ENCODE measurements around the gene SEC11A.
"Not testable (repeated sequence)": the region's sequence is repeated elsewhere in the genome, so short reads cannot be mapped to it uniquely, and the experiment has no call there.

Gene SEC11A

DNA sequence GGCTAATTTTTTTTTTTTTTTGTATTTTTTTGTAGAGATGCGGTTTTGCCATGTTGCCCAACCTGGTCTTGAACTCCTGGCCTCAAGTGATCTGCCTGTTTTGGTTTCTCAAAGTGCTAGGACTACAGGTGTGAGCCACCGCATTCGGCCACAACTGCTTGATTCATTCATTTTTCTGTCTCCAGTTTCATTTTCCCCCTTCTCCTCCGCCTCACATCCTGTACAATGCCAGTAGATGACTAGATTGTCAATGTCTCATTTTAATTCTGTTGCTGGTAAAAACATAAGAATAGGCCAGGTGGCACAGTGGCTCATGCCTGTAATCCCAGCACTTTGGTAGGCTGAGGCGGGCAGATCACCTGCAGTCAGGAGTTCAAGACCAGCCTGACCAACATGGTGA is 20.4 kb upstream of the SEC11A start:
- Histone ChIP-seq H3K4me3 (ENCODE audit: low read length in 2 of 2) (no peak overlapping the region), H3K27me3 (ENCODE audit: control insufficient read depth in 1 of 2, insufficient read depth in 2 of 2, low read length in 2 of 2) (no peaks in the 10 kb centered on the region), H3K9me3 (ENCODE audit: control insufficient read depth in 2 of 2, low read length in 2 of 2) (no peaks in the 10 kb centered on the region), H3K36me3 (ENCODE audit: control insufficient read depth in 2 of 2, insufficient read depth in 2 of 2, low read length in 2 of 2) (no peaks in the 10 kb centered on the region), H3K4me1 (ENCODE audit: control insufficient read depth, insufficient read depth, low read length) (peaks cover 3% of the 10 kb centered on the region), H3K9ac (ENCODE audit: low read length in 2 of 2) (no peak overlapping the region), H3K27ac (ENCODE audit: low read length) (no peak overlapping the region)

DNA sequence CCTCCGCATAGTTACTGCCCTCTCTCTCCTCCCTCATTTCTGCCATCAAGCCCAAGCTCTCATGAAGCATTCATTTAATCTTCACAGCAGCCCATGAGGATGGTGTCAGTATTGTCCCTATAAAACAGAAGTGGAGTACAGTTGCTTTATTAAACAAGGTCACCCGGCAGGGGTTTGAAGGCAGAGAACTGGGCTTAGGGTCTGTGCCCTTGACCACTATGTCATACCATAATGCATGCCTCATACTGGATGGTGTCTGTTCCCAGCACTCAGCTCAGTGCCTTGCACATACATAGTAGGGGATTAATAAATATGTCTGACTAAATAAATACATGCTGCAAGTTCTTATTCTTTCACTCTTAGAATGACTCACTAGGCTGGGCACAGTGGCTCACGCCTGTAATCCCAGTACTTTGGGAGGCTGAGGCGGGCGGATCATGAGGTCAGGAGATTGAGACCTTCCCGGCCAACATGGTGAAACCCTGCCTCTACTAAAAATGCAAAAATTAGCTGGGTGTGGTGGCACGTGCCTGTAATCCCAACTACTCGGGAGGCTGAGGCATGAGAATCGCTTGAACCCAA is 19.6 kb upstream of the SEC11A start:
- H3K4me1 ChIP-seq (ENCODE audit: control insufficient read depth, insufficient read depth, low read length); H3K4me3 ChIP-seq (ENCODE audit: low read length in 2 of 2); H3K9me3 ChIP-seq (ENCODE audit: control insufficient read depth in 2 of 2, low read length in 2 of 2); H3K27me3 ChIP-seq (ENCODE audit: control insufficient read depth in 1 of 2, insufficient read depth in 2 of 2, low read length in 2 of 2); H3K9ac ChIP-seq (ENCODE audit: low read length in 2 of 2); H3K36me3 ChIP-seq (ENCODE audit: control insufficient read depth in 2 of 2, insufficient read depth in 2 of 2, low read length in 2 of 2); H3K27ac ChIP-seq (ENCODE audit: low read length): not testable (repeated sequence)

DNA sequence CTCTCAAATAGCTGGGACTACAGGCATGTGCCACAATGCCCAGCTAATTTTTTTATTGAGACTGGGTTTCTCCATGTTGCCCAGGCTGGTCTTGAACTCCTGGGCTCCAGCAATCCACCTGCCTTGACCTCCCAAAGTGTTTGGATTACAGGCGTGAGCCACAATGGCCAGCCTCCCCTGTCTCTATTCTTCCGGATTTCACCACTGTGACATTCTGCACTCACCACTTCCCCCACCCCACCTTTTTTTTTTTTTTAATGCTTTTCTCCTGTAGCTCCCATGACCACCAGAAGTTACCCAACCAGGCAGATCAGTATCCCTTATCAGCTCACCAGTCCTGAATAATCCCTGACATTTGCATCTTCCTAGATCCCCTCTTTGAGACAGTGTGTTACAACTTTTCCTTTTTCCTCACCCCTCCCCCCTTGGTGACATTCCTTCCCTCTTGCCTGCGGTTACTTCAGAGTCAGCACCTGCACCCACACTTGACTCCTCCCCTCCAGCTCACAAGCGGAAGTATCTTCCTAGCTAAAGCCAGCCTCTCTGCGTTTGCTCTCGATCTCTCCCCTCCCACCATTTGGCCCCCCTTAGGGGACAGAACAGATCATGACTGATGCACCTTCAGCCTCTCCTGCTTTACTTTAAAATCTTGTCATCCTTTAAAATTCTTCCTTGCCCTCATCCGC is 19.0 kb upstream of the SEC11A start:
- Histone ChIP-seq H3K4me1 (ENCODE audit: control insufficient read depth, insufficient read depth, low read length) (no peaks in the 10 kb centered on the region), H3K27me3 (ENCODE audit: control insufficient read depth in 1 of 2, insufficient read depth in 2 of 2, low read length in 2 of 2) (no peaks in the 10 kb centered on the region), H3K9ac (ENCODE audit: low read length in 2 of 2) (no peak overlapping the region), H3K4me3 (ENCODE audit: low read length in 2 of 2) (no peak overlapping the region), H3K36me3 (ENCODE audit: control insufficient read depth in 2 of 2, insufficient read depth in 2 of 2, low read length in 2 of 2) (no peaks in the 10 kb centered on the region), H3K27ac (ENCODE audit: low read length) (no peak overlapping the region), H3K9me3 (ENCODE audit: control insufficient read depth in 2 of 2, low read length in 2 of 2) (no peaks in the 10 kb centered on the region)

DNA sequence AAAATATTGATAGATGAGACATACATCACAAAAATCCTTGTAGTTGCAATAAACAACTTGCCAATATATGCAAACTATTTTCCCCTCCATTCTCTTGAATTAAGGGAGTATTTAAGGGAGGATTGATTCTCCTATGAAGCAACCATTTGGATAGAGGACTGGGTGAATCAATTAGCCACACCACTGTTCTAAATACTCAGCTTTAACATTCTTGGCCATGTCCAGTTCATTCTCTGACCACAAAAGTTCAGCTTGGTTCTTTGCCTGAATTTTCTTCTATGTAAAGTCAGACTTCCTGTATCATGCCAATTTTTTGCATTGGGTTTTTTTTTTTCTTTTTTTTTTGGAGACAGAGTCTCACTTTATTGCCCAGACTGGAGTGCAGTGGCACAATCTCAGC is 15.8 kb upstream of the SEC11A start:
- H3K36me3 ChIP-seq (ENCODE audit: control insufficient read depth in 2 of 2, insufficient read depth in 2 of 2, low read length in 2 of 2) = no peaks in the 10 kb centered on the region
- no peak overlapping the region for H3K4me3 ChIP-seq (ENCODE audit: low read length in 2 of 2)
- H3K9ac ChIP-seq (ENCODE audit: low read length in 2 of 2) = no peak overlapping the region
- H3K27ac ChIP-seq (ENCODE audit: low read length) = no peak overlapping the region
- no peaks in the 10 kb centered on the region for H3K4me1 ChIP-seq (ENCODE audit: control insufficient read depth, insufficient read depth, low read length)
- no peaks in the 10 kb centered on the region for H3K27me3 ChIP-seq (ENCODE audit: control insufficient read depth in 1 of 2, insufficient read depth in 2 of 2, low read length in 2 of 2)
- no peaks in the 10 kb centered on the region for H3K9me3 ChIP-seq (ENCODE audit: control insufficient read depth in 2 of 2, low read length in 2 of 2)

DNA sequence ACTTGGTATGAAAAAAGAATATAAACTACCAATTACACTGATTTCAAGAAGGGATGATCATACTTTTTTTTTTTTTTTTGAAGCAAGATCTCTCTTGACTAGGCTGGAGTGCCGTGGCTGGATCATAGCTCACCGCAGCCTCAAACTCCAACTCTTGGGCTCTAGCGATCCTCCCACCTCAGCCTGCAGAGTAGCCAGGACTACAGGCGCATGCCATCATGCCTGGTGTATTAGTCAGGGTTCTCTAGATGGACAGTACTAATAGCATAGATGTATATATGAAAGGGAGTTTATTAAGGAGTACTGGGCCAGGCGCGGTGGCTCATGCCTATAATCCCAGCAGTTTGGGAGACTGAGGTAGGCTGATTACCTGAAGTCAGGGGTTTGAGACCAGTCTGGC is 11.5 kb upstream of the SEC11A start:
- no peak overlapping the region for H3K4me3 ChIP-seq (ENCODE audit: low read length in 2 of 2)
- H3K9ac ChIP-seq (ENCODE audit: low read length in 2 of 2) = no peak overlapping the region
- no peaks in the 10 kb centered on the region for H3K4me1 ChIP-seq (ENCODE audit: control insufficient read depth, insufficient read depth, low read length)
- no peaks in the 10 kb centered on the region for H3K9me3 ChIP-seq (ENCODE audit: control insufficient read depth in 2 of 2, low read length in 2 of 2)
- H3K36me3 ChIP-seq (ENCODE audit: control insufficient read depth in 2 of 2, insufficient read depth in 2 of 2, low read length in 2 of 2) = no peaks in the 10 kb centered on the region
- no peaks in the 10 kb centered on the region for H3K27me3 ChIP-seq (ENCODE audit: control insufficient read depth in 1 of 2, insufficient read depth in 2 of 2, low read length in 2 of 2)
- H3K27ac ChIP-seq (ENCODE audit: low read length) = no peak overlapping the region

DNA sequence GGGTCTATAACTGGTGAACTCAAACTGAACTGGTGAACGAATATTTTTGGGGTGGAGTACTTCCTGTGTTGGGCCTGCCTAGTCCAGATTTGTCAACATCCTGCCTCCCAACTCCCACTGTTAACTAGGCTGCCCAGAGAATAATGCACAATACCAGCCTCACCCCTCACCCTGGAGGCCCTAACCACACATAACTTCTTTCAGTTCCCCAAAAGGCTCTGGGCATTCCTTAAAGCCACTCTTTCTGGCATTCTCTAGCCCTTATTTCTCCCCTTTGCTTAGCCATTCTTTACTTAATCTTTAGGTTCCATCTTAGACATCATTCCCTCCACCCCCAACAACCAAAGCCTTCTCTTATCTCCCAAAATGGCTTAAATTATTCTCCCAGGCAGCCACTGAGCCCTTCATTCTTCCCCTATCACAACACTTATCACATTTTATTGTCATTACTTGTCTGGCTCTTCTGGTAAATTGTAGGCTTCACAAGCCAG is 9.1 kb upstream of the SEC11A start:
- Histone ChIP-seq H3K36me3 (ENCODE audit: control insufficient read depth in 2 of 2, insufficient read depth in 2 of 2, low read length in 2 of 2) (no peaks in the 10 kb centered on the region), H3K27ac (ENCODE audit: low read length) (no peak overlapping the region), H3K9me3 (ENCODE audit: control insufficient read depth in 2 of 2, low read length in 2 of 2) (no peaks in the 10 kb centered on the region), H3K4me1 (ENCODE audit: control insufficient read depth, insufficient read depth, low read length) (no peaks in the 10 kb centered on the region), H3K27me3 (ENCODE audit: control insufficient read depth in 1 of 2, insufficient read depth in 2 of 2, low read length in 2 of 2) (no peaks in the 10 kb centered on the region), H3K4me3 (ENCODE audit: low read length in 2 of 2) (no peak overlapping the region), H3K9ac (ENCODE audit: low read length in 2 of 2) (no peak overlapping the region)

DNA sequence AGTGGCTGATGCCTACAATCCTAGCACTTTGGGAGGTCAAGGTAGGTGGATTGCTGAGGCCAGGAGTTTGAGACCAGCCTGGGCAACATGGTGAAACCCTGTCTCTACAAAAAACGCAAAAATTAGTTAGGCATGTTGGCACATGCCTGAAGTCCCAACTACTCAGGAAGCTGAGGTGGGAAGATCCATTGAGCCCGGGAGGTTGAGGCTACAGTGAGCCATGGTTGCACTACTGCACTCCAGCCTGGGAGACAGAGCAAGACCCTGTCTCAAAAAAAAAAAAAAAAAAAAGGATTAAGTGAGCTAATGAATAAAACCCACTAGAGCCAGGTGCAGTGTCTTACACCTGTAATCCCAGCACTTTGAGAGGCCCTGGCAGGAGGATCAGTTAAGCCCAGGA is 6.7 kb upstream of the SEC11A start:
- Histone ChIP-seq H3K27me3 (ENCODE audit: control insufficient read depth in 1 of 2, insufficient read depth in 2 of 2, low read length in 2 of 2) (no peaks in the 10 kb centered on the region), H3K4me1 (ENCODE audit: control insufficient read depth, insufficient read depth, low read length) (no peaks in the 10 kb centered on the region), H3K9me3 (ENCODE audit: control insufficient read depth in 2 of 2, low read length in 2 of 2) (no peaks in the 10 kb centered on the region), H3K4me3 (ENCODE audit: low read length in 2 of 2) (no peak overlapping the region), H3K27ac (ENCODE audit: low read length) (no peak overlapping the region), H3K36me3 (ENCODE audit: control insufficient read depth in 2 of 2, insufficient read depth in 2 of 2, low read length in 2 of 2) (no peaks in the 10 kb centered on the region), H3K9ac (ENCODE audit: low read length in 2 of 2) (no peak overlapping the region)

DNA sequence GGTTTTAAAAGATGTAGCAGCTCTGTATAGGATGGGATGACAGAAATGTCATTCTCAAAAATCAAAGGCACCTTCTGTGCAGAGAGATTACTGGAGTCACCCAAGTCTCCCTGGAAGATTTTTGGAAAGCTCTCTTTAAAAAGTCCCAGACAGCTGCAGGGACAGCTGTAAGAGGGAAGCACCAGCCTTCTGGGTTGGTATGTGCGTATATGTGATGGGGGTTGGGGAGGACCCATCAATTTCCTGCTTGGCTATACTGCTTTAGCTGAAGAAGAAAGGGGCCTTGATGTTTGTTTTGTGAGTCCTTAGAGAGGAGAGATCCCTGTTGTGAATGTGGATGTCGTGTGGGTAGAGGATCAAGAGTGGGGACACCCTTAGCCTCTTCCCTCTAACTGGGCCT is 5.4 kb upstream of the SEC11A start:
- Histone ChIP-seq H3K27ac (ENCODE audit: low read length) (no peak overlapping the region), H3K4me1 (ENCODE audit: control insufficient read depth, insufficient read depth, low read length) (peaks cover 3% of the 10 kb centered on the region), H3K36me3 (ENCODE audit: control insufficient read depth in 2 of 2, insufficient read depth in 2 of 2, low read length in 2 of 2) (no peaks in the 10 kb centered on the region), H3K9ac (ENCODE audit: low read length in 2 of 2) (no peak overlapping the region), H3K9me3 (ENCODE audit: control insufficient read depth in 2 of 2, low read length in 2 of 2) (no peaks in the 10 kb centered on the region), H3K4me3 (ENCODE audit: low read length in 2 of 2) (no peak overlapping the region), H3K27me3 (ENCODE audit: control insufficient read depth in 1 of 2, insufficient read depth in 2 of 2, low read length in 2 of 2) (no peaks in the 10 kb centered on the region)

DNA sequence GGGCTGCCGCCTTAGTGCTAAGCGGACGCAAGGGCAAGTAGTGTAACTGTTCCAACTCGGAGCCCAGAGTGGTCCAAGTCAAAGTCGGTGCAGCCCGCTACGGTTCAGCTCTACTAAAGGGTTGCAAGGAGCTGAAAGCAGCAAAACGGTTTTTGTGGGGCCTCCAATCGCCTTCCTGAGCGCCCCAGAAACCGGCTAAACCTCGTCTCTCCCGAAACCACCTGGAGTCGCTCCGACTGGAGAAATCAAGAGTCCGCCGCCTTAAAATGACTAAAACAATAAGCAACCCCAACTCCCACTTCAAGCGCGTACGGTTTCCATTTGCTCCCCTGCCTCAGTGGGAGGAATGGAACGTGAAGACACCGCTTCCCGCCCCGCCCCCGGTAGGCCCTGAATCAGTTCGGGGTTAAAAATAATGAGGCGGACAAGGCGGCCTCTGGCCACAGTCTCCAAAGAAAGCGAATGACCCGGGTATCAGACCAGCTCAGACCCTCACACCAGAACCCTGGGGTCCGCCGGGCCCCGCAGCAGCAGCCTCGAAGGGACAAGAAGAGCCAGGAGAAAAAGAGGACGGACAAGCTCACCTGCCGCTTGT is 401 bp downstream of the SEC11A start:
- peaks cover 7% of the 10 kb centered on the region for H3K4me1 ChIP-seq (ENCODE audit: control insufficient read depth, insufficient read depth, low read length)
- H3K27ac ChIP-seq (ENCODE audit: low read length) = peak overlapping the region; percentile 80
- no peaks in the 10 kb centered on the region for H3K27me3 ChIP-seq (ENCODE audit: control insufficient read depth in 1 of 2, insufficient read depth in 2 of 2, low read length in 2 of 2)
- H3K36me3 ChIP-seq (ENCODE audit: control insufficient read depth in 2 of 2, insufficient read depth in 2 of 2, low read length in 2 of 2) = peaks cover 0 to 4% of the 10 kb centered on the region in 2 donors
- H3K4me3 ChIP-seq (ENCODE audit: low read length in 2 of 2) = peak overlapping the region; percentile 98
- no peaks in the 10 kb centered on the region for H3K9me3 ChIP-seq (ENCODE audit: control insufficient read depth in 2 of 2, low read length in 2 of 2)
- peak overlapping the region; percentile 88 to 90 for H3K9ac ChIP-seq (ENCODE audit: low read length in 2 of 2)

DNA sequence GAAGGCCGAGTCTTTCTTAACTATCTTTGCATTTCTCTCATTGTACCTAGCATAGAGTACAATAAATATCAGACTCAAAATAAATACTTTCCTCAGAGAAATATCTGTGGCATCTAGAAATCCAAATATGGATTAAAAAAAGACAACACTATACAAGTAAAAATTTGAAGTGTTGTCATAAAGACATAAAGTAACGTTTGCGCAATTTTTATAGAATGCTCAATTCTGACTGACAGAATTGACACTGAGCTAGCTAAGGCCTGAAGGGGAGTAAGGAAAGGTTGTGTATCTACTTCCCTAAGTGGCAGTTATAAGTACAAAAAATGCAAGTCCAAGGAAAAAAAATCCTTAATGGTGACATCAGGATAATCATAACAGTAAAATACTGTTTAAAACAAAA is 1.1 kb downstream of the SEC11A start:
- no peak overlapping the region for H3K27ac ChIP-seq (ENCODE audit: low read length)
- H3K36me3 ChIP-seq (ENCODE audit: control insufficient read depth in 2 of 2, insufficient read depth in 2 of 2, low read length in 2 of 2) = peaks cover 0 to 4% of the 10 kb centered on the region in 2 donors
- no peaks in the 10 kb centered on the region for H3K27me3 ChIP-seq (ENCODE audit: control insufficient read depth in 1 of 2, insufficient read depth in 2 of 2, low read length in 2 of 2)
- no peaks in the 10 kb centered on the region for H3K9me3 ChIP-seq (ENCODE audit: control insufficient read depth in 2 of 2, low read length in 2 of 2)
- H3K4me3 ChIP-seq (ENCODE audit: low read length in 2 of 2) = peak overlapping the region; percentile 98
- H3K4me1 ChIP-seq (ENCODE audit: control insufficient read depth, insufficient read depth, low read length) = peaks cover 7% of the 10 kb centered on the region
- peak overlapping the region; percentile 88 to 90 for H3K9ac ChIP-seq (ENCODE audit: low read length in 2 of 2)

DNA sequence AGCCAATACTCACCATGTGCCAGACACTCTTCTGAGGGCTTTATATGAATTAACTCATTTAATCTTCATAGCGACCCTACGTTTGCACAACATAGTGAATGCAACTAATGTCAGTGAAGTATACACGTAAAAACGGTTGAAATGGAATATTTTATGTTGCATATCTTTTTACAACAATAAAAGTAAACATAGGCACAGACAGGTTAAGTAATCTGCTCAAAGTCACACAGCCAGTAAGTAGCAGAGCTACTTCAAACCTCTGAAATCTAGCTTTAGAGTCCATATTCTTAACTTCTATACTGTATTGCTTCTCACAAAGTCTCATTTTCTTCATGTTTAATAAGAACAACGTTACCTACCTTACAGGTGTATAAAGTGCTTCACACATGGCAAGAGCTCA is 1.6 kb downstream of the SEC11A start:
- Histone ChIP-seq H3K4me1 (ENCODE audit: control insufficient read depth, insufficient read depth, low read length) (peaks cover 7% of the 10 kb centered on the region), H3K4me3 (ENCODE audit: low read length in 2 of 2) (peak overlapping the region in 1 of 2 donors; percentile 26), H3K36me3 (ENCODE audit: control insufficient read depth in 2 of 2, insufficient read depth in 2 of 2, low read length in 2 of 2) (peaks cover 0 to 4% of the 10 kb centered on the region in 2 donors), H3K27ac (ENCODE audit: low read length) (no peak overlapping the region), H3K9ac (ENCODE audit: low read length in 2 of 2) (peak overlapping the region in 1 of 2 donors; percentile 88), H3K27me3 (ENCODE audit: control insufficient read depth in 1 of 2, insufficient read depth in 2 of 2, low read length in 2 of 2) (no peaks in the 10 kb centered on the region), H3K9me3 (ENCODE audit: control insufficient read depth in 2 of 2, low read length in 2 of 2) (no peaks in the 10 kb centered on the region)

All from stomach smooth muscle (tissue), 2 donors.